ENCODE data around the gene PDE7B.
"Not testable (repeated sequence)": the region's sequence is repeated elsewhere in the genome, so short reads cannot be mapped to it uniquely, and the experiment has no call there.

DNA sequence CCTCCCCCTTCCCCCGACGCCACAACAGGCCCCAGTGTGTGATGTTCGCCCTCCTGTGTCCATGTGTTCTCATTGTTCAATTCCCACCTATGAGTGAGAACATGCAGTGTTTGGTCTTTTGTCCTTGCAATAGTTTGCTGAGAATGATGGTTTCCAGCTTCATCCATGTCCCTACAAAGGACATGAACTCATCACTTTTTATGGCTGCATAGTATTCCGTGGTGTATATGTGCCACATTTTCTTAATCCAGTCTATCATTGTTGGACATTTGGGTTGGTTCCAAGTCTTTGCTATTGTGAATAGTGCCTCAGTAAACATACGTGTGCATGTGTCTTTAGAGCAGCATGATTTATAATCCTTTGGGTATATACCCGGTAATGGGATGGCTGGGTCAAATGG, 287.6 kb downstream of the PDE7B start:
- TF ChIP-seq POLR2A (IDR thresholded peaks at IDR 0.05) = not testable (repeated sequence)
- TF ChIP-seq, protein P1, sequence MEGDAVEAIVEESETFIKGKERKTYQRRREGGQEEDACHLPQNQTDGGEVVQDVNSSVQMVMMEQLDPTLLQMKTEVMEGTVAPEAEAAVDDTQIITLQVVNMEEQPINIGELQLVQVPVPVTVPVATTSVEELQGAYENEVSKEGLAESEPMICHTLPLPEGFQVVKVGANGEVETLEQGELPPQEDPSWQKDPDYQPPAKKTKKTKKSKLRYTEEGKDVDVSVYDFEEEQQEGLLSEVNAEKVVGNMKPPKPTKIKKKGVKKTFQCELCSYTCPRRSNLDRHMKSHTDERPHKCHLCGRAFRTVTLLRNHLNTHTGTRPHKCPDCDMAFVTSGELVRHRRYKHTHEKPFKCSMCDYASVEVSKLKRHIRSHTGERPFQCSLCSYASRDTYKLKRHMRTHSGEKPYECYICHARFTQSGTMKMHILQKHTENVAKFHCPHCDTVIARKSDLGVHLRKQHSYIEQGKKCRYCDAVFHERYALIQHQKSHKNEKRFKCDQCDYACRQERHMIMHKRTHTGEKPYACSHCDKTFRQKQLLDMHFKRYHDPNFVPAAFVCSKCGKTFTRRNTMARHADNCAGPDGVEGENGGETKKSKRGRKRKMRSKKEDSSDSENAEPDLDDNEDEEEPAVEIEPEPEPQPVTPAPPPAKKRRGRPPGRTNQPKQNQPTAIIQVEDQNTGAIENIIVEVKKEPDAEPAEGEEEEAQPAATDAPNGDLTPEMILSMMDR (IDR thresholded peaks at IDR 0.05) = not testable (repeated sequence)
